Fibroblast of pulmonary artery (primary cell): ENCODE data around the gene ZCCHC14.
A peak's percentile ranks its signal among the peaks of the same experiment; 100 is the strongest.

Experiments
- DNase-seq: peaks from one replicate; pipeline ENCODE4 v3.0.0-alpha.2; 2010; ENCODE audit warnings: low read depth
- H3K4me3 ChIP-seq: replicated peaks from 2 replicates; pipeline ENCODE4 v1.5.1; 2011; ENCODE audit warnings: low read depth, mild to moderate bottlenecking, control low read depth, low read length, moderate library complexity
- CTCF ChIP-seq: IDR thresholded peaks from 2 replicates; pipeline ENCODE4 v1.5.1; 2011; ENCODE audit warnings: mild to moderate bottlenecking, control low read depth, low read length, inconsistent platforms; ENCODE audit errors: missing control alignments

Gene ZCCHC14

GRCh38 chr16:87437911-87438610, 54.8 kb downstream of the ZCCHC14 start:
- no peak overlapping the region for H3K4me3 ChIP-seq
- TF ChIP-seq CTCF, result no peak
- DNase-seq, result no peak

GRCh38 chr16:87437327-87437726, 55.5 kb downstream of the ZCCHC14 start:
- no peak for DNase-seq
- H3K4me3 ChIP-seq, result no peak overlapping the region
- no peak for TF ChIP-seq CTCF

- H3K4me3 ChIP-seq, result peak overlapping the region; percentile 41
- peak; percentile 63 for DNase-seq
- TF ChIP-seq CTCF, result no peak
These were observed 56.3 kb downstream of the ZCCHC14 start for GRCh38 chr16:87436225-87437172.

GRCh38 chr16:87435372-87436224, 57.2 kb downstream of the ZCCHC14 start:
- no peak for TF ChIP-seq CTCF
- H3K4me3 ChIP-seq, result peak overlapping the region; percentile 6
- peak; percentile 76 for DNase-seq

GRCh38 chr16:87434146-87434667, 58.6 kb downstream of the ZCCHC14 start:
- H3K4me3 ChIP-seq, result no peak overlapping the region
- no peak for DNase-seq
- TF ChIP-seq CTCF, result no peak

- H3K4me3 ChIP-seq, result no peak overlapping the region
- DNase-seq, result no peak
- no peak for TF ChIP-seq CTCF
These were observed 60.4 kb downstream of the ZCCHC14 start for GRCh38 chr16:87432330-87432915.
